Amniotic stem cell (primary cell): Measurements from ENCODE around the gene ADAMTS15.

Experiments
- DNase-seq: peaks from one replicate; lab custom pipeline; 2025; lab: John Stamatoyannopoulos, UW

ADAMTS15 gene

GRCh38 chr11:130478204-130478701 is 29.8 kb downstream of the ADAMTS15 start:
- DNase-seq = peak; percentile 39

GRCh38 chr11:130478881-130479280 is 30.4 kb downstream of the ADAMTS15 start:
- no peak for DNase-seq

- DNase-seq = no peak
These were observed 31.7 kb downstream of the ADAMTS15 start for GRCh38 chr11:130480186-130480585.

- DNase-seq = no peak
These were observed 32.3 kb downstream of the ADAMTS15 start for GRCh38 chr11:130480711-130481140.

GRCh38 chr11:130483124-130483523 is 34.7 kb downstream of the ADAMTS15 start:
- DNase-seq = no peak

GRCh38 chr11:130485983-130486382 is 37.5 kb downstream of the ADAMTS15 start:
- DNase-seq = no peak

GRCh38 chr11:130486391-130486836 is 38.0 kb downstream of the ADAMTS15 start:
- no peak for DNase-seq

- DNase-seq = no peak
These were observed 38.8 kb downstream of the ADAMTS15 start for GRCh38 chr11:130486987-130487923.

- no peak for DNase-seq
These were observed 39.7 kb downstream of the ADAMTS15 start for GRCh38 chr11:130487924-130488815.

GRCh38 chr11:130488848-130489584 is 40.6 kb downstream of the ADAMTS15 start:
- DNase-seq = no peak

- no peak for DNase-seq
These were observed 41.3 kb downstream of the ADAMTS15 start for GRCh38 chr11:130489716-130490115.

- DNase-seq = no peak
These were observed 42.4 kb downstream of the ADAMTS15 start for GRCh38 chr11:130490682-130491449.

- no peak for DNase-seq
These were observed 49.7 kb downstream of the ADAMTS15 start for GRCh38 chr11:130498181-130498580.

GRCh38 chr11:130499828-130500227 is 51.4 kb downstream of the ADAMTS15 start:
- DNase-seq = no peak

- no peak for DNase-seq
These were observed 55.9 kb downstream of the ADAMTS15 start for GRCh38 chr11:130504317-130504716.

- DNase-seq = no peak
These were observed 60.5 kb downstream of the ADAMTS15 start for GRCh38 chr11:130508913-130509312.

- no peak for DNase-seq
These were observed 61.5 kb downstream of the ADAMTS15 start for GRCh38 chr11:130509942-130510341.

- peak; percentile 26 for DNase-seq
These were observed 62.1 kb downstream of the ADAMTS15 start for GRCh38 chr11:130510407-130511006.

GRCh38 chr11:130511765-130512164 is 63.3 kb downstream of the ADAMTS15 start:
- no peak for DNase-seq

GRCh38 chr11:130512662-130513061 is 64.2 kb downstream of the ADAMTS15 start:
- no peak for DNase-seq
